Stimulated activated naive CD4-positive, alpha-beta T cell (primary cell): ENCODE results near the gene CDH13.
A peak's percentile ranks its signal among the peaks of the same experiment; 100 is the strongest.

ENCODE experiments used
- DNase-seq, 6 experiments: peaks; one replicate each; lab custom pipeline; 2025; lab: John Stamatoyannopoulos, UW

Gene CDH13

DNA sequence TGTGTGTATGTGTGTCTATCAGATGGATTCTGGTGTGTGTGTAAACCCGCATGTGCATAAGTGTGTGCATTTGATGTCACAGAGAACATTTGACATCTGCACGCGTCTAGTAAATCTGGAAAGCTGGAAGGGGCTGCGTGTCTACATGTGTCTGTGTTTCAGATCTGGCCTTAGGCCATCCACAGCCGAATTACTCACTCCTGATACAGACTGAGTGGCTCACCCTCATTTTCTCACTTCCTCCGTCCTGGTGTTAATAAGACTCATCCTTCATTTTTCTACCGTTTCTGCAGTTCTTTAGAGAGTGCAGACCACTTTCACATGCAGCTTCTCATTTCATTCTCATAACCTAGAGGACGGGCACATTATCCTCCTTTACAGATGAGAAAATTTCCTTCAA lies 491.6 kb downstream of the CDH13 start:
- DNase-seq = no peak

GRCh38 chr16:83125999-83126568 lies 499.3 kb downstream of the CDH13 start:
- no peak for DNase-seq

DNA sequence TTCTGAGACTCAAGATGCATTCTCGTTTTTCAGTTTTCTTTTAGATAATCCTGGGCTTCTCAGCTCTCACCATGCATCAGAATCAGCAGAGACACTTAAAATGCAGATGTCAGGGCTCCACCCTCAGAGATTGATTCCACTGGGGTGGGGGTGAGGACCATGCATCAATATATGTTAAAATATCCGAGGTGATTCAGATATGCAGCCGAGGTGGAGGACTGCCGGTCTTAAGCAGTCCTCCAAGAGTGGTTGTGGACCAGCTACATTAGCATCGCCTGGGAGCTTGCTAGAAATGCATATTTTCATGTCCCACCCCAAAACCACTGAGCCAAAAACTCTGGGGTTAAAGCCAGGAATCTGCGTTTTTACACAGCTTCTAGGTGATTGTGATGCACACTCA lies 501.3 kb downstream of the CDH13 start:
- no peak for DNase-seq

GRCh38 chr16:83130039-83130438 lies 503.3 kb downstream of the CDH13 start:
- no peak for DNase-seq

DNA sequence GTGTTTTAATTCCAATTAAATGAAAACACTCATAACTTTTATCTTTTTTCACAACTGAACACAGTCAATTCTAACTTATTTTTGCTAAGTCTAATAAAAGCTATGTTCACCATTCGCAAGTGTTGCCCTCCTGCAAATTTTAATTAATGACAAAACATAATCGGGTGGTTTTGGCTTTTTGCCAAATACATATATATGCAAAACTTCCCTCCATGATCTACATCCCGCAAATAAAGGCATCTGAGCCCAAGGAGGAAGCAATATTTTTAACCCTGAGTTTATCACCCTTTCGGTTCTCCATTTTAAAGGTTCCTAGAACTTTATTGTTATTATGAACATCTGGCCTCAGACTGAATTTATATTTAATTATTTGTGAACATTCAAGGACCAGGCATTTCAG lies 507.9 kb downstream of the CDH13 start:
- DNase-seq = no peak

- DNase-seq = no peak
Measured at GRCh38 chr16:83136419-83136818, 509.6 kb downstream of the CDH13 start.

DNA sequence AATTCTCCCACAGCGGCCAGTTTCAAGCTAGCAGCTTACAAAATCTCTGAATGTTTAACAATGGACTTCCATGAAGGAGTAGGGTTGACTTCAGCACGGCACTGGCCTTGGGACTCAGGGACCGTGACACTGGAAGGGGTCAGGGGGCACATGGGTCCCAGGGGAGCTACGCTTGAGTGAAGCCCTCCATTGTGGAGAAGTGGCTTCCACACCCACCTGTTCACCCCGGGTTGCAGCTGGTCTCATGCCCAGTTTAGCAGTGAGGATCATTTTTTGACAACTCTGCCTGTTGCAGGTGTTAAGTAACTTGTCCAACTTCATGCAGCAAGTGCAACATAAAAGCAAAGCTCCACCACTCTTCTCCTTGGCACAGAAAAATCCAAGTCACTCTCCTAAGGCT lies 510.2 kb downstream of the CDH13 start:
- DNase-seq = no peak

DNA sequence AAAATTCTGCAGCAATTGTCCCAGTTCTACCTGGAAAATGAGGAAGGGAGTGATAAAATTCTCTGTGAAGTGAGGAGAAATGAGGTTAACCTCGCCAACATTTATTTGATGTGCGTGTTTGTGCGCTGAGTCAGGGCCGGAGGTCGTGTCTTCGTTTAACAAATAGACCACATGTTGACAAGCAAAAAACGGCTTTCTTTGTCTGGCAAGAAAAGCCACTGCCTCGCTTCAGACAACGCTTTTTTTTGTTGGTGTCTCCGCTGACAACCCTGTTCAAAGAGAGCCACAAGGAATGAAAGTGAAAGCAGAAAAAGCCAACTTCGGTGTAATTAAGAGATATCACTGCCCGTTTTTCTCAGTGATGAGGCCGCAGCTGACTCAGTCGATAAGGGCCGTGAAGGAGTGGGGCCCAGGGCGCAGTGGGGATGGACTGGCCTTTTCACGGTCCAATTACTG lies 510.6 kb downstream of the CDH13 start:
- peak in 1 of 6 experiments; percentile 0 for DNase-seq

DNA sequence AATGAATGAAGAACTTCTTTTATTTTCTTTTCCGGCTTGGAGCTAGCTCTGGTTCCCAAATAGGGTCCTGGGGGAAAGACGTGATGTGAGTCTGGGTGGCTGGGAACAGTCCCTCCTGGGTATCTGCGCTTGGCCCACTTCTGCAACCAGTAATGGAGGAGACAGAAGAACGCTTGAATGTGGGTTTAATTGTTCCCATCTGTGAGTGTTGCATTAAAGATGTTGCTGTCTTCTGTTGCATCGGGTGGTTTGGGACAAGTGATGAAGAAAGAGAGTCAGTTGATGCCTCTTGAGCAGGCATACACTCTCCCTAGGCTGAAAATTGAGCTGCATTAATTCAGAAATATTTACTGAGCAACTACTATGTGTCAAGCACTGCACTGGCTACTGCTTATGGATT lies 511.1 kb downstream of the CDH13 start:
- no peak for DNase-seq

DNA sequence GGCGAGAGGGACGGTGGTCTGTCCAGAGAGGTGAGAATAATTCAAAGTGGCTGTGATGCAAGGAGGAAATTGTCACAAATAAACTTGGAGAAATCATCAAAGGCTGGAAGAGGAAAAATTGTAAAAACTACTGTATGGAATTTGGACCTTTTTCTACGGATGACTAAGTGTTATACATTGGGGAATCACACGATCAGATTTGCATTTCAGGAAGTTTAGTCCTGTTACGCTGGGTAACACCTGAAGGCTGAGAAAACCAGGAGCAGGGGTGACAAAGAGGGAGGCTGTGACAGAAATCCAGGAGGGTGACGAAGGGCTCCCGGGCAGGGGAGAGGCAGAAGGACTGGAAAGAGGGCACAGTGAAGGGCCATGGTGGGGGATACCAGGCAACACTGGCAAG lies 511.7 kb downstream of the CDH13 start:
- no peak for DNase-seq

- DNase-seq = no peak
Measured at GRCh38 chr16:83138976-83139690, 512.4 kb downstream of the CDH13 start.

DNA sequence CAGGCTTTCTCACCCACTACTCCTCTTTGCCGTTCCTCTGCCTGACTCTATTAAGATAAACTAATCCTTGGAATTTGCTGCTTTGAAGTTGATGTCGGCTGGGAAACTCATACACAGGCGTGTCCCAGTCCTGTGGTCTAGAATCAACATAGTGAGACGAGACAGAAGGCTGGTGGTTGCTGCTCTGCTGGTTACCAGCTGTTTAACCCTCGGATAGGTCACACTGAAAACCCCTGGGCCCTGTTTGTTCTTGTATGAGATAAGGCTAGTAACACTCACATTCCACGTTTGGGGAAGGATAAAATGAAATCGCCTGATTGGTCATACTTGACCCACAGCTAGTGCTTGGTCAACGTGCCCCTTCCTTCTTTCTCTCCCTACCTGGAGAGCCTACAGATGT lies 517.0 kb downstream of the CDH13 start:
- no peak for DNase-seq

- DNase-seq = no peak
Measured at GRCh38 chr16:83145297-83145696, 518.5 kb downstream of the CDH13 start.

DNA sequence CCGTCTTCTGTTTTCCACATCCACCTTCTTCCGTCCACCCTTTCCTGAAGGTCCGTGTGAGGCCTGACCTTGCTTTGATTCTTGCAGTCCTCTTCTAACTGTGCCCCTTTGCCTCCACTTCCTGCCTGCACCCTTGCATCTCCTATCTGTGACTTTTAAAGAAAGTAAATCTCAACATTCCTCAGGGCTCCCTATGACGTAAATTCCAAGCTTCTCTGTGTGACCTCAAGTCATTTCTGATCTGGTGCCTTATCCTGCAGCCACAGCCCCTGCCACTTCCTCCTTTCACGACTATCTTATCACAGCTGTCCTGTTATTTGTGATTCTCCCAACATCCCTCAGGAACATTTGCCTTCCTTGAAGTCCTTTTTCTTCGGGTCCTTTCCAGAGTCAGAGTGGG lies 520.5 kb downstream of the CDH13 start:
- no peak for DNase-seq

GRCh38 chr16:83158320-83158957 lies 531.7 kb downstream of the CDH13 start:
- no peak for DNase-seq

GRCh38 chr16:83159049-83159448 lies 532.3 kb downstream of the CDH13 start:
- DNase-seq = no peak

DNA sequence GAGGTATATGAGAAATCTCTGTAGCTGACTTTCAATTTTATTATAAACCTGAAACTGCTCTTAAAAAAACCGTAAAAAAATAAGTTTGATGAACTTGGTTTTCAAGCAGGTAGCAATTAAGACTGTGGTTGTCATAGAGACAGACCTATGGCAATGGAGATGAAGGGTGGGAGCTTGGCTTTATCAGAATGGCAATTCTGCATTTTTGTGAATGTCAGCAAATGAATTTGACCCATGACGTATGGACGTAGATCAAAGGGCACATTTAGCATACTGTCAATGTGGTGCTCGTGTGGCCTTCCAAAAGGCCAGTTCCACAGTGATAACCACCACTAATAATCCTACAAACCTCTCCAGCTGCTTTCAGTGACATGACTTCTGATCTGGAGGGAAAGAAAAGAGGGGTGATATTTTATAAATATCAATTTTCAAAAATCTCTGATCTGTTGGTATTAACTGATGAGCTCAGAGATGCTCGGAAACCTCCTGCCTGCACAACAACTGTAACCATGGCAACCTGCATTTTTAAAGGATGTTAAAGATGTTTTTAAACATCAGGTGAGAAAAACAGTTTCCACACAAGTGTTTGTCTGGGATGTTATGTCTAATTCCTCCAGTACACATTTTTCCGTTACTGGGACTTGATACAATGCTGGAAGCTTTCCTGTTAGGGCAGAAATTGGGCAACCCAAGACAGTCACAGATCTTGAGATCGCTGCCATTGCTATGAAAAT lies 533.7 kb downstream of the CDH13 start:
- DNase-seq = no peak

DNA sequence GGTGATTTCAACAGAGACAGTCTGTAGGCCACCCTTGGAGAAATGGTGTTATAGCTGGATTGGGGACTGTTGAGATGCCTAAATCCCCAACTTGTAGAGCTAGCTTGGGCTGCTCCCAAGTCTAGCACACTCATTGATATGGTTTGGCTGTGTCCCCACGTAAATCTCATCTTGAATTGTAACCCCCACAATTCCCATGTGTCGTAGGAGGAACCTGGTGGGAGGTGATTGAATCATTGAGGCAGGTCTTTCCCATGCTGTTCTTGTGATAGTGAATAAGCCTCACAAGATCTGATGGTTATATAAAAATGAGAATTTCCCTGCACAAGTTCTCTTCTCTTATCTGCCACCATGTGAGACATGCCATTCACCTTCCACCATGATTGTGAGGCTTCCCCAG lies 536.0 kb downstream of the CDH13 start:
- DNase-seq = no peak

DNA sequence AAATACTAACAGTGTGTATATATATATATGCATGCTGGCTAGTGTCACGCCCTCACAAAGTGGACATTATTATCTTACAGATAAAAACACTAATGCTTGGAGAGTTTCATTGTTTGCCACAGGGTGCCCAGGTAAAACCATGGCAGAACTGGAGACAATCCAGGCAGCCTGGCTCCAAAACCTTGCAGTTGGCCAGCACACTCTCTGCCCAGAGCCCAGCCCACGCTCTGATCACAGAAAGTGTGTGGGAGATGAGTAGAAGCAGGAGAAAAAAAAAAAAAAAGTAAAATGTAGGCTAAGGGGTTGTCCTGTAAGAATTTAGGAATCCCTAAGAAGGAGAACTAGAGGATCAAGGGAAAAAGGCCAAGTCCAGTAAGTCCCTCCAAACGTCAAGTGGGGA lies 538.0 kb downstream of the CDH13 start:
- no peak for DNase-seq

GRCh38 chr16:83171396-83171795 lies 544.6 kb downstream of the CDH13 start:
- DNase-seq = no peak

DNA sequence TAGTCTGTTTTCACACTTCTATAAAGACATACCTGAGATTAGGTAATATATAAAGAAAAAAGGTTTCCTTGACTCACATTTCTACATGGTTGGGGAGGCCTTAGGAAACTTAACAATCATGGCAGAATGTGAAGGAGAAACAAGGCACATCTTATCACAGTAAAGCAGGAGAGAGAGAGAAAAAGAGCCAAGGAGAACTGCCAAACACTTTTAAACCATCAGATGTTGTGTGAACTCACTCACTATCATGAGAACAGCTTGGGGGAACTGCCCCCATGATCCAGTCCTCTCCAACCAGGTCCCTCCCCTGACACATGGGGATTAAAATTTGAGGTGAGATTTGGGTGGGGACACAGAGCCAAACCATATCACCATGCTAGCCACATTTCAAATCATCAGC lies 547.9 kb downstream of the CDH13 start:
- no peak for DNase-seq

GRCh38 chr16:83176802-83177201 lies 550.0 kb downstream of the CDH13 start:
- DNase-seq = no peak

DNA sequence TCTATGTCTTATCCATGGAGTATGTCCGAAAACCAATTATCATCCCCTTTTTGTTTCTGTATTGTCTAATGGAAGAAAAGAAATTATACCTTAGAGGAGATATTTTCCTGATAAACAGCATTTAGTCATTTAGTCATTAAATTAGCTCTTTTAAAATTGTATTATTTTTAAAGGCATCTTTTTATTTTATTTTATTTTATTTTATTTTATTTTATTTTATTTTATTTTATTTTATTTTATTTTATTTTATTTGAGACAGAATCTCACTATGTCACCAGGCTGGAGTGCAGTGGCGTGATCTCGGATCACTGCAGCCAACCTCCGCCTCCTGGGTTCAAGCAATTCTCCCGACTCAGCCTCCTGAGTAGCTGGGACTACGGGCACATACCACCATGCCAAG lies 559.1 kb downstream of the CDH13 start:
- DNase-seq = no peak
